Measurements from ENCODE around the gene KRTDAP.
A peak's percentile ranks its signal among the peaks of the same experiment; 100 is the strongest.

KRTDAP gene

DNA sequence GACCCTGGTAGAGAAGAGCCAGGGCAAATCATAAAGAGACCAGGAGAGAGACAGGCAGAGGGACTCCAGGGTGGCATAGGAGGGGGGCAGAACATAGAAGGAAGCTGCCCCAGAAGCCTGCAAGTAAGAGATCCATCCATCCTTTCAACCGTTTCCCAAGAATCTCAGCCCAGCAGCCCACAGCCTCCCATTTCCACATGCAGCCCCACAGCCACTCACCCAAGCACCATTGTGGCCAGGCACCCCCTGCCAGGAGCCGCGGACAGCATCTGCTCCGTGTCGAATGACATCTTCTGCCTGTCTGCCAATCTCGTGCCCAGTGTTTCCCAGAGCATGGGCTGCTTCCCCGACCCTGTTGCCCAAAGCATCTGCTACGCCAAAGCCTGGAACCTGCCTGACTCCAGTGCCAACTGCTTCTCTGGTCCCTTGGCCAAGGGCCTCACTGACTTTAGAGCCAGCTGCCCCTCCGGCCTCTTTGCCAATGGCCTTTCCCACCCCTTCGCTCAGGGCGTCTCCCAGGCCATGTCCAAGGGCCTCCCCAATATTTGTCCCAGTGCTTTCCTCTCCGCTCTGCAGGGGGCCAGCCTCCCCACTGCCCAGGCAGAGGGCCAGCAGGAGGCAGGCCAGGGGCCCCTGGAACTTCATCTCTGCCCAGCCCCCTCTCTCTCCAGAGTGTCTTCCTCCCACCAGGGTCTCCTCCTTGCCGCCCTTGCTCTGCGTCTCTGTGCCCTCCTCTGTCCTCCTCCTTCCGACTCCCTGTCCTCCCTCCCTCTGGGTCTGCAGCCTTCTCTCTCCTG is 22.8 kb upstream of the KRTDAP start:
- no peak for DNase-seq (ENCODE audit: low spot score)

DNA sequence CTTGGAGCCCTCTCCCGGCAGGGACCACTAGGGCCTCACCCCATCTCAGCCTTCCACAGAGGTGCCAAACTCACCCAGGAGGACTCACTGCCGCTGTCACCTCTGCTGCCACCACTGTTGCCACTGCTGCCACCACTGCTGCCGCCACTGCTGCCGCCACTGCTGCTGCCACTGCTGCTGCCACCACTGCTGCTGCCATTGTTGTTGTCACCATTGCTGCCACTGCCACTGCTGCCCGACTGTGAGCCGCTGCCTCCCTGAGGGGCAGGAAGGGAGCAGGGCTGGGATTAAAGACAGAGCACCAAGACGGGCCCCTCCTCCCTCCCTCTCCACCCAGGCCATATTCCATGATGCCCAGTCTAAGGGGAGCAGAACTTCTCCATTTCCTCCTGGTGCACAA is 21.1 kb upstream of the KRTDAP start:
- no peak for DNase-seq (ENCODE audit: low spot score)

DNA sequence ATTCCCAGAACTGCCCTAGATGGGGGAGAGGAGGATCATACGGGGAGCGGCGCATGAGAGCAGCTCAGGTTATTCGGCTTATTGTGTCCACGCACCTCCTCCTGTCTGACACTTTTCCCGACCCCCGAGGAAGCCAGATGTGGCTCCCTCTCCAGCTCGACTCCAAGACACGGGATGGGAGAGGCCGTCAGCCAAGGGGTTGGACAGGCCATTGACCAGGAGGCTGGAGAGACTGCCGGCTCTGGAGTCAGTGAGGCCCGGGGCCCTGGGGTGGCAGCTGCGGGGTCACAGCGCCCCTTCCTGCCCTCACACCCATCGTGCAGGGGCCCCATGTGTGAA is 20.3 kb upstream of the KRTDAP start:
- no peak for DNase-seq (ENCODE audit: low spot score)

DNA sequence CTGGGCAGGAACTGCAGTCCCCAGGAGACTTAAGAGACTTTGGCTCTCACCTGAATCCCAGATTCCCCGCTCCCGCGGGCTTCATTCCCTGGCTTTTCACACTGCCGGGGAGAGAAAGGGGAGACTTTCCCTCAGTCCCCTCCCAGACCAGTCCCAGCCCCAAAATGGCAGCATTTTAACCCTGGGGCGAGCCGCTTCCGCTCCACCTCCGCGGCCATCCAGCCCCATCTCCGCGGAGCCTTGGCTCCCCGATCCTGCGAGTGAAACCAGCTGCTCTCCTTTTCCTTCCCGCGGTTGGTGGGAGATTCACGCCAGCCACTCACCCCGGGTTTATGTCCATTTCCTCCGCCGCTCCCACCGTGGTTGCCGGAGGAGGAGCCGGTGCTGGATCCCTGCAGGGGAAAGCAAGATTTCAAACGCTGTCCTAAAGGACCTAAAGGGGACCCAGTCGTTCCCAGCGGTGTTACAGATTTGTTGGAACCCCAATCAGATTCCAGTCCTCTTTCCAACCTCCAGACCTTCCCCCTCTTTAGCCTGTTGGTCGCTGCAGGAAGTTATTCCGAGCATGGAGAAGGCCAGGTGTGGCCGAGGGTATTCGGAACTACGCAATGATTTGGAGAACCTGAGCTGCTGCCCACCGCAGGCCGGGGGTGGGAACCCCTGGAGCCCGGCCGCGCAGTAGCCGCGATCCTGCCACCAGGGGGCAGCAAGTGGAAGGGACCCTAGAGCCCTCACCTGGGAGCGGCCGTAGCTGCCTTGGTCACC is 19.8 kb upstream of the KRTDAP start:
- peak; percentile 52 for DNase-seq (ENCODE audit: low spot score)

DNA sequence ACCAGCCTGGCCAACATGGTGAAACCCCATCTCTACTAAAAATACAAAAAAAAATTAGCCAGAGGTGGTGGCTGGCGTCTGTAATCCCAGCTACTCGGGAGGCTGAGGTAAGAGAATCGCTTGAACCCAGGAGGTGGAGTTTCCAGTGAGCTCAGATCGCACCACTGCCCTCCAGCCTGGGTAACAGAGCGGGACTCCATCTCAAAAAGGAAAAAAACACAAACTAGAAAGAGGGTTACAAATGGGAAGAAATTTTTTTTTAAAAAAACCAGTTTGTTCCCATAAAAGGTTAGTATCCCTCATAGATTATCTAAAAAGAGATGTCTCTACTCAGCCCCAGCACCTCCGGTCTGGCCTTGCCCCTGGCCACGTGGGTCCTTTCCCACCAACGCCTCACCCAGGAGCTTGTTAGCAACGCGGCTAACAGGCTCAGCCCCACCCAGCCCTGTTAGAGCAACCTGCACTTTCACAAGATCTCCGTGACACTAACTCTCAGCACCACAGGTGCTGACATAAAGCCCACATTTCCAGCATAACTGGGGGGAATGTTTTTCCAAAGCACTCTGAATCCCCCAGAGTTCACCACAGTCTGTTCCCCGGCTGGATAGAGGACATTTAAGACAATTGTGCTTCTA is 18.9 kb upstream of the KRTDAP start:
- no peak for DNase-seq (ENCODE audit: low spot score)

DNA sequence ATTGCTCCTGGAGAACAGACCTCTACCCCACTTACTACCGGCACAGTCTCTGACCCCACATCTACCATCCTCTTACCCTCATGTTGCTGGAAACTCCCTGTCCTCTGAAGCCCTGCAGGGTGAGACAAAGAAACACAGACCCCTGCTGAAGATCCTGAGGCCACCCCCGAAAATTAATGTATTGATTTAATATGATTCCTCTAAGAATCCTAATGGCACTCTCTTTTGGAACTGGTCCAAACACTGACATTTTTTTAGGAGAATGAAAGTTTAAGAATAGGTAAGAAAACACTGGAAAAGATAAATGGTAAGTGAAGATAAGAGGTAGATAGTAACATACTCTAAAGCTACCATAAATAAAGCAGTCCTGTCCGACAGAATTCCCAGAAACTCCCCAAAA is 17.9 kb upstream of the KRTDAP start:
- DNase-seq (ENCODE audit: low spot score) = no peak

DNA sequence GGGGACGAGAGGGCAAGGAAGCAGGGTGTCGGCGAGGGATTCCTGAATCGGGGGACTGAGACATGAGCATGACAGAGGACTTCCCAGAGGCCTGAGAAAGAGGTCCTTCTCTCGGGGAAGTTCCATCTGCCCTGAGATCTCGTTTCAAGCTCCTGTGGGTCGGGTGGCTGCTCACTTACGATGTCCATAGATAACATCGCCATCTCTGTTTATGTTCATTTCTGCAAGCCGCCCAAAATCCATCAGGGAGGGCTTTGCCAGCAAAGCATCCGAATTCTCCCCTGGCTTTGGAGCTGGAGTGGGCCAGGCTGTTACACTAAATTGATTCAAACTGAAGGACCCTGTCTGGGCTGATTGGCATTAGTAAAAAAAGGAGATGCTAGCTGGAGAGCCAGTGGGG is 17.3 kb upstream of the KRTDAP start:
- DNase-seq (ENCODE audit: low spot score) = no peak

DNA sequence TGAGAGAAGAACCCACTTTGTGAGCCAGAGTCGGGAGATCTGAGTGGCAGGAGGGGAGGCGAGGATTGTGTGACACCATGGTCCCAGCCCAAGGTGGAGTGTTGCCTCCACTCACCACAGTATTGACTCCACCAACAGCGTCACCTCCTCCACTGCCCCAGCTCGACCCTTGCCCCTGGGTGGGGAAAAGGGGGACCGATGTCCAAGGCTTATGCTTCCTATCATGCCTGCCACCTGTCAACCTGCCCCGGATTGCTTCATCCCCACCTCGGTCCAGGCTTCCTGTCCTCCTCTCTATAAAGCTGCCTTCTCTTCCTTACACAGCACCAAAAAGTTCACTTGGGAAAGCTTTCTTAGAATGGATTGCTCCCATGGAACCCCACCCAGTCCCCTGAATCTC is 15.7 kb upstream of the KRTDAP start:
- DNase-seq (ENCODE audit: low spot score) = no peak

DNA sequence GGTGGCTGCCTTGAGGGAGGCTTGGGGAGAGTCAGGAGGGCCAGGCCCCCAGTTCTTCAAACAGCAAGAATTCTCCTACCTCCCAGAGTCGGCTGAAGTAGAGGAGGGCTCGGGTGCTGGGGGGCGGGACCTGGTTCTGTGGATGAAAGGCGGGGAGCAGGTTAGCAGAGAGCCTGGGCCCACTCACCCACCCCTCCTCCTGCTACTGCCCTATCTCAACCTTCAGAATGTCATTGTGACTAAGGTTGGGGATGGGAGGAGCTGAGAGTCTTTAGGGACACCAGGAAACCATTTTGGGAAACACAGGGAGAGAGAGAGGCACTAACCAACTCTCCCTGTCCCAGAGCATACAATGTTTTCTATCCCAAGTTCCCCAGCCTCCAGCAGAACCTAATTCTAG is 12.5 kb upstream of the KRTDAP start:
- DNase-seq (ENCODE audit: low spot score) = no peak

DNA sequence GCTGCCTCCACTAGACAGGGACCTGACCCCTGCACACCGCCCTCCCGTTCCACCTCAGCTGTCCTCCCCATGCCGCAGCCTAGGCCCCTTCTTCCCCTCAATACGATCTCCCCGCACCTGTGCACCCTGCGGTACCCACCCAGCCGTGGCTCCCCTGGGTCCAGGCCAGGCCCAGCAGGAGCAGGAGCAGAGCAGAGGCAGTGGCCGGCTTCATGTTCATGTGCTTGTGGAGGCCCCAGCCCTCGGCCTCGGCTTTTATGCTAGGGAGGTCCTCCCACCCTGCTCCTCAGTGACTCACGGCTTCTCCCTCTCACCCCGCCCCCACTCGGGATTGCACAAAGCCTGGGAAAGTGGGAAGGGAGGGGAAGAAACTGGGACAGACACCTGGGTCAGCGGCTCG is 11.4 kb upstream of the KRTDAP start:
- no peak for DNase-seq (ENCODE audit: low spot score)

DNA sequence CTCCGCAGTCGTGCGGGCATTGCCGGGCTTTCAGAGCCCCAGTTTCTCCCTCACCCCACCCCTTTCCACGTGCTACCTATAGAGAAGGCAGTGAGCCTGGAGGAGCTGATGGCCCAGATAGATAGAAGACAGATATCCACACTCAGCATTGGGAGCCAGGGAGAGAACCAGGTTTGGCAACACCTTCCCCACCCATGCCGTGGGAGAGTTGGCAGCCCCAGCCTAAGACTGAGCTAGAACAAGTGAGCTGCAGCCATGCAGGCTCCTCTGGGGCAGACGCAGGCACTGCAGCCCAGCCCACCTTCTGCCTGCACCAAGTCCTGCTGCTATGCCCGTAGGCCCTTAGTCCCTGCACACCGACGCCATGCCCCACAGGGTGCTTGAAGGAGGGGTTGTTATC is 10.3 kb upstream of the KRTDAP start:
- no peak for DNase-seq (ENCODE audit: low spot score)

DNA sequence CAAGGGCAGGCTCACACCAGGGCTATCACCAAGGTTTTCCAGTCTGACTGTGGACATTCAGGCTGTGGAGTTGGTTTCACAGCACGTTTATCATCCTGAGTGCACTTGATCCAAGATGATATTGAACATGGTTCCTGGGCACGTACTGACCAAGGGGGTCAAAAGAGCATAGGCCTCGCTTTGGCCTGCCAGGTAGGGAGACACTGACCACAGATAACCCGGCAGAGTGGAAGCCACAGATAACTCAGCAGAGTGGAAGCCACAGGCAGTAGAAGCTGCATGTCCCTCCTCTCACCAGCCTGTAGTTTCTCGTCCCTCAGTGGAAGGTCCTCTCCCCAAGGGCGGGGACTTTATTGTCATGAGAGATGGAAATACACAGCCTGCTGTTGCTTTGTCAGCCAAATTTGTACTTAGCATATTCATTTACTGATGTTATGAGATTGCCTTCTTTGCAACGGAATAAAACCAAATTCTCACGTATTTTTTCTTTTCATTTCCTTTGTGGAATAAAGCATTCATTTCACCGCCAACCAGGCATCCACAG is 8.8 kb upstream of the KRTDAP start:
- DNase-seq (ENCODE audit: low spot score) = no peak

DNA sequence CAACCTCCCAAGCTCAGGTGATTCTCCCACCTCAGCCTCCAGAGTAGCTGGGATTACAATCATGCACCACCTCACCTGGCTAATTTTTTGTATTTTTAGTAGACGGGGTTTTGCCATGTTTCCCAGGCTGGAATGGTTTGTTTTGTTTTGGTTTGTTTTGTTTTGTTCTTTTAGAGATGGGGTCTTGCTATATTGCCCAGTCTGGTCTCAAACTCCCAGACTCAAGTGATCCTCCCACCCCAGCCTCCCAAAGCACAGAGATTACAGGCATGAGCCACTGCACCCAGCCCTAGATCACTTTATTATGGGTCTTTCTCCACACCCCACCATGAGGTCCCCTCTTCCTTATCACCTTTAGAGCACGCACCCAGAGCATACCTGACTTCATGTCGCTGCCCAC is 8.0 kb upstream of the KRTDAP start:
- no peak for DNase-seq (ENCODE audit: low spot score)

DNA sequence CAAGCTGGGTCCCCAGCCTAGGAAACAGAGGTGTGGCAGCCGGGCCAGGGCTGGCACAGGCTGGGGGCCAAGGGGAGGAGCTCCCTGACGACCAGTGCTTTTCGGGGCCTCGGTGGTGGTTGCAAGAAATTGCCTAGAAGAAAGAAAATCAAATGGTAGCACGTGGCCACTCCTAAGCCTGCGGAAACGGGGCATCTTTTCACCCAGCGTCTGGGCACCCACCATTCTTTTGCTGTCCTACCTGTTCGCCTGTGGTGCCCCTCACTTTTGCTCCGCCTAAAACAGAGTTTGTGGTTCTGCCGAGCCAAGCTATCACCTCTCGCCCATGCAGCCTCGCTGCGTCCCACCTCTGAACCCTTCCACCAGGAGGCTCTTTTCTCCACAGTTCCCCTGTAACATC is 7.1 kb upstream of the KRTDAP start:
- DNase-seq (ENCODE audit: low spot score) = no peak

DNA sequence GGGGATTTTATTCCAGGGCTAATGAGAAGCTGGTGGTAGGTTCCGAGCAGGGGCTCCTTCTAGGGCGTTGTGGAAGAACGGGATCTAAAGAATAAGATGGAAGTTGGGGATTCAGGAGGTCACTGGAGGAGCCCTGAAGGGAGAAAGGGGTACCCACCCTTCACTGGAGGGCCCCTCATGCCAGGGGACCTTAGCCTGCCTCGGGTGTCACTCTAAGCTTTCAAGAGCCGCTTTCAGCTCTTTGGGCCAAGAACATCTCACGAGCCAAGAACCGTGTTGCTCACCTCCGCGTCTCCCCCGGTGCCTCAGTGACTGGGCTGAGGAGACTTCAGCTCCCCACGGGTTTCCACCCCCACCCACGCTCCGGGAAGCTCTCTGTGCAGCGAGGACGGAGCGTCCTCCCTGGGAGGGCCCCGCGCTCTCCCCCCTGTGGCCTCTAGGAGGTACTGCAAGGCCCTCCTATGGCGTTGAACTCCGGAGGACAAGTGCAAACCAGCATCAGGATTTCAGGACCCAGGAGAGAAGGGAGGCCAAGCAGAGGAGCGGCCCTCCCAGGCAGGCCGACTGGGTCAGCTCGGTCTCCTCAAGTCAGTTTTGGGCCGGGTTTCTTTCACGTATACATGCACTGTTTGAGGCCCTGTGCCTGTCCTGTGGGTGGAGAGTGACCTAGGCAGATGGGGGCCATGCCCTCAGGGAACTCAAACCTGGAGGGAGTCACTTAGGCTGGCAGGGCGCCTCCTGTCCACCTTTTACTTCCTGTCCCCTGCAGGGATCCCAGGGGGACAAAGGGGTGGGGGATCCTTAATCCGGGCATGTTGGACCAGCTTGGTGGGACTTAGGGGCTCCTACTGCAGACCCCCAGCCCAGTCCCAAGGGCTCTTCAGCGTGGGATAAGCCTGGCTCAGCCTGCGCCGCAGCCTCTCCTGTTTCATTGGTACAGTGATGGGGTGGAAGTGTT is 5.1 kb upstream of the KRTDAP start:
- peak; percentile 63 for DNase-seq (ENCODE audit: low spot score)

DNA sequence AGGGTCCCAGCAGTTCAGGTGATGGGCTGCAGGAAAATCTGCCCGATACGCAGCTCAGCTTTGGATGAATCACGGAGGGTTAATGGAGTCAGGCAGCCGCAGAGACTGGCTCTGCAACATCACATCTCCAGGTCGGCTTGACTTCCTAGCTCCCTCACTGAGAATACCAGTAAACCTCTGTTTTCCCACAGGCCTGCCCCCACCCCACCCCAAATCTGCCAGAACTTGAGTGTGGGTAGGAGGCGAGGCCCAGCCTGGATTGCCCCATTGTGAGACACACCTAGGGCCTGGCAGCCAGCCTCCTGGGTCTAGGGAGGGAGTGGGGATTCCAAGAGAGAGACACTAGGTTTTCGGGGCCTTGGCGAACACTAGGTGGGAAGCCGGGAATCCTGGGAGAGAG is 3.7 kb upstream of the KRTDAP start:
- DNase-seq (ENCODE audit: low spot score) = no peak

DNA sequence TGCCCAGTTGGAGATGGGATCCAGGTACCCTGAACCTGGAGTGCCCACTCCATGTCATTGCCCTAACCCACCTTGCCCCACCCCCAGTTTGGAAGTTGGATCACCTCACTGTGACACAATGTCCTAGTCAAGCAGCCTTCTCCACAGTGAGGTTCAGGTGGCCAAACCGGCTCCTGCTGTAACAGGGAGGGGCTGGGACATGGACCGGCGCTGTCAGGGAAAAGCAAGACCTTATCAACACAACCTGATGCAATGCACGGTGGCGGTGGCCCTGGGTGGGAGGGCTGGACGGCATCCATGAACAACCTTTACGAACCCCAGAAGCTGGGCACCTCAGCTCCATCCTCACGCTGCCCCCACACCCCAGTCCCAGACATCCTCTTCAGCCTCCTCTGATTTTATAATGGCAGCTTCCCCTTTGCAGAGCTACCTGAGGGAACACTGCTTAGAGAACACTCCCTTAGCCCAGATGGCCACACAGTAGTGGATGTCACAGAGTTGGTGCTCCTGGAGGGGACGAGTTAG is 1.6 kb upstream of the KRTDAP start:
- no peak for DNase-seq (ENCODE audit: low spot score)

DNA sequence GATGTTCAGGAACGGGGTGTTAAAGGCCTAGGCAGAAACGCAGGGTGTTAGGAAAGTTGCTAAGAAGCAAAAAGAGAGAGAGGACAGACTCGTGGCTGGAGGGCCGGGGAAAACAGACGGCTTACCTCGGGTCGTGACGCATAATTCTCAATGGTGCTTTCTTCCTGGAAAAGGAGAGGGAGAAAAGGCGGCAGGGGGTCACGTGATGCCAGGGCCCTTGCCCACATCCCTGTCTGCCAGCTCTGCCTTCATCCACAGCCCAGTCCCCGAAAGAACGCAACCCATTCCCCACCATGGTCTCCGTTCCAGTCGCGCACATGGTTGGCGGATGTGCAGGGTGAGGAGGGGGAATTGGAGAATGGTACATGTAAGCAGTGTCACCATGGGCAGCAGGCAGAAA is 1.6 kb downstream of the KRTDAP start:
- no peak for DNase-seq (ENCODE audit: low spot score)

DNA sequence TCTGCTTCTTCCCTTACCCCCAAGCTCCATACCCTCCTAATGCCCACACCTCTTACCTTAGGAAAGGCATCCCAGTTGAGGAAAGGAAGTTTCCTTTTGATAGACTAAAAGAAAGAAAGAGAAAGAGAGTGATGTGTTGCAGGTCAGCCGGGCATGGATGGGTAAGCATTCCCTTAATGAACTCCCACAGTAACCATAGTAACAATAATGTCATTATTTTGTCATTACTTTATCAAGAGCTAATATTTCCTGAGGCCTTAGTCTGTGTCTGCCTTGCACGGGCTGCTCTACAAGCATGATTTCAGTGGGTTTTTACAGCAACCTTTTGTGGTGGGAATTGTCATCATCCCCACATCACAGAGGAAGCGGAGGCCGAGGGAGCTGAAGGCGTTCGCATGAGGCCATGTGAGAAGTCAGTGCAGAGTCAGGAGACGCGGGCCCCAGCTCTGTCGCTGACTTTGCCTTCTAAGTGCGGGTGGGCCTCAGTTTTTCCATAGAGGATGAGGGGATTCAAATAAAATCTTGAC is 2.5 kb downstream of the KRTDAP start:
- DNase-seq (ENCODE audit: low spot score) = no peak

DNA sequence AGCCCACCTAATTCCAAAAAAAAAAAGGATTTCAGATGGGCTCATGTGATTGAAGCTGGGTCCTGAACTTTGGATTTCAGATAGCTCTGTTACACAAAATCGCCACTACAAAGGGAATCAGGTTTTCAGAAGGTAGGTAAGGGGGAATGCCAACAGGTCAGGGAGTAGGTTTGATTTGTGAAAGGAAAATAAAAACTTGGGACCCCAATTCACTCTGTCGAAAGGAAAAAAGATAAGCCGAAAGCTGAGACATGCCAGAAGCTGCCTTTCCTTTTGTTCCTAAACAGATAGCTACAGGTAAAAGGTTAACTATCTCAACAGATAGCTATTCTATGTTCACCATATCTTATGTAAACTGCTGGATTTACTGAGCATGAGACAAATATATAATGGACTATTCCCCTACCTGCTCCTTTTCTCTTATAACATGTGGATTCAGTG is 4.0 kb downstream of the KRTDAP start:
- DNase-seq (ENCODE audit: low spot score) = no peak

Measured in Ammon's horn (tissue), 1 donor.